Measurements from ENCODE around the gene GOLPH3. TPM values are rescaled to one million over a fixed set of nuclear protein-coding genes. Genes with fewer than 3 reads are reported as not detected.

Gene GOLPH3
- total RNA-seq, 1 experiment from 2014 or later = 98.7 TPM

GRCh38 chr5:32202394-32202793, 28.3 kb upstream of the GOLPH3 start:
- Histone ChIP-seq H3T11ph (ENCODE audit: low read length) (no peak overlapping the region), H3K23ac (ENCODE audit: insufficient read length, low read depth, low read length) (no peak overlapping the region), H3K23me2 (ENCODE audit: insufficient read length, low read depth, low read length, poor library complexity, severe bottlenecking) (no peaks in the 10 kb centered on the region), H3K9ac (ENCODE audit: extremely low read depth, insufficient read length, low read length) (no peak overlapping the region), H2BK20ac (ENCODE audit: low read depth, low read length, poor library complexity, severe bottlenecking) (no peak overlapping the region), H3K27ac (ENCODE audit: insufficient read length, low read depth, low read length) (no peak overlapping the region), H2BK12ac (ENCODE audit: insufficient read length, low read depth, low read length) (no peak overlapping the region), H2AK5ac (ENCODE audit: insufficient read length, low read length) (no peak overlapping the region), H3K79me1 (ENCODE audit: insufficient read depth, low read depth, low read length, poor library complexity, severe bottlenecking) (no peaks in the 10 kb centered on the region), H3K27me3 (ENCODE audit: insufficient read depth, low read length) (no peaks in the 10 kb centered on the region), H3K79me2 (ENCODE audit: insufficient read depth, low read length) (no peaks in the 10 kb centered on the region), H2BK120ac (ENCODE audit: low read depth, low read length, poor library complexity, severe bottlenecking) (no peak overlapping the region), H3K56ac (ENCODE audit: insufficient read length, low read depth, low read length) (no peak overlapping the region), H3K18ac (ENCODE audit: insufficient read length, low read depth, low read length) (no peak overlapping the region), H3K4ac (ENCODE audit: low read depth, low read length) (no peak overlapping the region), H2AFZ (ENCODE audit: low read length) (no peak overlapping the region), H2BK15ac (ENCODE audit: low read depth, low read length) (no peak overlapping the region), H3K14ac (ENCODE audit: insufficient read depth, low read length) (no peak overlapping the region), H3K4me2 (ENCODE audit: insufficient read depth, insufficient read length, low read length) (no peak overlapping the region), H4K8ac (replicated peaks; ENCODE audit: insufficient read length, low read depth, low read length) (no peak overlapping the region), H3K4me1 (ENCODE audit: insufficient read depth, low read length) (no peaks in the 10 kb centered on the region), H3K9me3 (ENCODE audit: control insufficient read depth, low read depth, low read length) (no peaks in the 10 kb centered on the region), H4K91ac (ENCODE audit: insufficient read length, low read depth, low read length) (no peak overlapping the region), H4K5ac (ENCODE audit: insufficient read length, low read depth, low read length) (no peak overlapping the region), H2BK5ac (ENCODE audit: insufficient read length, low read length) (no peak overlapping the region), H4K20me1 (ENCODE audit: control insufficient read depth, insufficient read depth, insufficient read length) (no peaks in the 10 kb centered on the region)
- peaks cover 0 to 7% (median 5%) of the 10 kb centered on the region in 3 experiments; a peak in 6 of 7 replicates for H3K36me3 Mint-ChIP-seq (ENCODE audit: insufficient read depth in 1 of 3, low read depth in 3 of 3)
- peaks cover 5 to 7% of the 10 kb centered on the region in 2 experiments for H3K9me3 Mint-ChIP-seq
- no CpG with 5 or more reads among the region's 2 CpGs for WGBS (ENCODE audit: extremely low coverage, insufficient read length, low lambda C conversion rate)
- H3K27me3 Mint-ChIP-seq (ENCODE audit: low read depth) = peaks cover 3% of the 10 kb centered on the region; the same call in 1 of the 2 replicates
- no peak overlapping the region for H3K4me3 Mint-ChIP-seq
- TF ChIP-seq CTCF (conservative IDR thresholded peaks at IDR 0.05) = no peak
- H3K27ac Mint-ChIP-seq = no peak overlapping the region
- no peaks in the 10 kb centered on the region for H3K4me1 Mint-ChIP-seq
- no peak for DNase-seq

All from H9 (cell line).